Prostate gland (tissue), 2 donors: ENCODE results near the gene KRTAP19-8. TPM values are rescaled to one million over a fixed set of nuclear protein-coding genes. Genes with fewer than 3 reads are reported as not detected.

Source experiments
- DNase-seq: peaks from one replicate; pipeline ENCODE4 v3.0.0-alpha.2; 2019; ENCODE audit warnings: low spot score
- H3K27ac ChIP-seq, 2 donors: fragments of 200-600 bp; sonication (generic); 2 replicates each; pipeline ENCODE4 v1.5.1; 2017 to 2019
- H3K27me3 ChIP-seq: fragments of 200-600 bp; sonication (generic); replicated peaks from 2 replicates; pipeline ENCODE4 v1.5.1; 2019; ENCODE audit not compliant: insufficient read depth
- H3K36me3 ChIP-seq, 2 donors: fragments of 200-600 bp; sonication (generic); 1 replicate in 1 of 2; 2 replicates in 1 of 2; pipeline versions ENCODE4 v1.5.1 to v1.8.1; 2017 to 2019
- H3K4me1 ChIP-seq: fragments of 200-600 bp; sonication (generic); replicated peaks from 2 replicates; pipeline ENCODE4 v1.5.1; 2019
- H3K4me3 ChIP-seq, 2 donors: fragments of 200-600 bp; sonication (generic); 2 replicates each; pipeline ENCODE4 v1.5.1; 2017 to 2019
- H3K9me3 ChIP-seq: fragments of 200-600 bp; sonication (generic); 2 replicates; pipeline ENCODE4 v1.5.1; 2017
- CTCF ChIP-seq, 4 experiments: fragments of 200-600 bp in 2 of 4; fragments of 450-650 bp in 2 of 4; sonication (generic) in 2 of 4; IDR thresholded peaks; 1 replicate in 3 of 4; 2 replicates in 1 of 4; pipeline ENCODE4 v1.5.1; 2016 to 2019; ENCODE audit warnings: antibody characterized with exemption in 4 of 4, mild to moderate bottlenecking in 2 of 4, moderate library complexity in 2 of 4
- POLR2A ChIP-seq: fragments of 450-650 bp; IDR thresholded peaks from one replicate; pipeline ENCODE4 v1.6.1; 2016; ENCODE audit warnings: antibody characterized with exemption, mild to moderate bottlenecking
- POLR2AphosphoS5 ChIP-seq: sonication (generic); formaldehyde crosslinking; IDR thresholded peaks from one replicate; pipeline ENCODE4 v1.6.1; 2017; ENCODE audit warnings: antibody characterized with exemption
- WGBS: methylation state at CpG from one replicate; pipeline ENCODE4 v1.1.5; 2018; 5-methylcytosine and 5-hydroxymethylcytosine counted together
- intact Hi-C: fragments of 100-400 bp; cut with DNase I; formaldehyde crosslinking; loops from one replicate; pipeline ENCODE4 v1.14.2; 2022
- total RNA-seq, 2 donors: library from RNA; depleted of rRNA; stranded (reverse); fragments of >200 nt; gene quantifications; one replicate each; pipeline ENCODE4 v1.1.0, GENCODE V29; 2016

The KRTAP19-8 gene
- total RNA-seq, 2 donors from 2014 or later = not detected

DNA sequence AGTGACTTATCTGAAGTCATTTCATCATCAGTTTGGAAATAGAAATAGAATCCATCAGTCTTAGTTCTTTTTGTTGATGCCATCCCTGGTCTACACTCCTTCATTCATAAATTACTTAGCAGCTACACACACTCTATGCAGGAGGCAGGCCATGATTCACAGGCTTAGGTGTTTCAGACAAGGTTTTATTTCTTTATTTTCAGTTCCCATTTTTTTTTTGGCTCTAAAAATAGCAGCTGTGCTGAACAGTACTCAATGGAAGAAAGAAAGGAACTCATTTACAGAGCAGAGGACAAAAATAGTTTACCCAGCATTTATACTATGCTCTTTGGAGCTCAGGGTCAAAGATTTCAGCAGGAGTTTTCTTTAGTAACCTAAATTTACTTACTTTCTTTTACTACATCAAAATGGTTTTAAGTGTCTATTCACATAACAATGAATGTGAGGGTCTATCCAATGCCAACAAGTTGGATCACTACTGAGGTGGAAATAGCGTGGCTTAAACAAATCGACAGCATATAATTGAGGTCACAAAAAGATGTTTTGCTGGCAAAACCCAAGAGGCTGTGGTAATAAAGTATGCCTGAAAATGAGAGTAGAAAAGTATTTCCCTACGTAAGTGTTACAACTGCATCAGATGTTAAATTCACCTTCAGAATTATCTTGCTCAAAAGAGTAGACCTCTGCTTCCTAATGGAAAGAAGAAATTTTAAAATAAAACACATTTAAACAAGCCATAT, 7.7 kb downstream of the KRTAP19-8 start:
- no peaks in the 10 kb centered on the region for H3K9me3 ChIP-seq
- H3K27me3 ChIP-seq = no peaks in the 10 kb centered on the region
- no peak for DNase-seq
- intact Hi-C loops = no loop called here
- no peak for TF ChIP-seq POLR2AphosphoS5
- TF ChIP-seq CTCF (IDR thresholded peaks at IDR 0.05) = no peak
- TF ChIP-seq POLR2A = no peak
- no peaks in the 10 kb centered on the region for H3K36me3 ChIP-seq
- 67% methylated on average over 3 of the region's 3 CpGs for WGBS
- H3K4me3 ChIP-seq = no peak overlapping the region
- no peaks in the 10 kb centered on the region for H3K4me1 ChIP-seq
- no peak overlapping the region for H3K27ac ChIP-seq

DNA sequence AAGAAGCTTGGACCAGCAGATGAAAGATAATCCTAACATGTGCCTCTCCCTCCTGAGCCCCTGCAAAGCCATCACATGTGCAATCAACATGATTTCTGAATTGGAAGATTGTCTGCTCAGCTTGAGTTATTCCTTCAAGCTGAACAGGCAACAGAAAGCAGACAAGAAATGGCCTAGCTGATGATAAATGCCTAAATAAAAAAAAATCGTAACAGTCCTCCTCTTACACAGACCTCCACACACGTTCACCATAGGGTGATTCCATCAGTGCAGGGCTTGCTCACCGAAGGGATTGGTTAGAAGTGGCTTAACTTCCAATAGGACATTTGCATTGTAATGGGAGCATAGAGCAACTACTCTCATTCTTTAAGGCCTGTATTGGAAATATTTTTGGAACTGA, 14.6 kb downstream of the KRTAP19-8 start:
- intact Hi-C loops = no loop called here
- H3K4me1 ChIP-seq = no peaks in the 10 kb centered on the region
- H3K9me3 ChIP-seq = no peaks in the 10 kb centered on the region
- no peak for TF ChIP-seq POLR2A
- TF ChIP-seq CTCF (IDR thresholded peaks at IDR 0.05) = no peak
- TF ChIP-seq POLR2AphosphoS5 = no peak
- 86% methylated on average over 3 of the region's 3 CpGs for WGBS
- H3K27me3 ChIP-seq = no peaks in the 10 kb centered on the region
- no peaks in the 10 kb centered on the region for H3K36me3 ChIP-seq
- H3K27ac ChIP-seq = no peak overlapping the region
- DNase-seq = no peak
- no peak overlapping the region for H3K4me3 ChIP-seq

- H3K4me1 ChIP-seq = no peaks in the 10 kb centered on the region
- DNase-seq = no peak
- intact Hi-C loops = no loop called here
- no peak overlapping the region for H3K4me3 ChIP-seq
- no peak overlapping the region for H3K27ac ChIP-seq
- no peaks in the 10 kb centered on the region for H3K27me3 ChIP-seq
- H3K36me3 ChIP-seq = no peaks in the 10 kb centered on the region
- 50% methylated on average over 4 of the region's 4 CpGs for WGBS
- TF ChIP-seq POLR2A (no peak), POLR2AphosphoS5 (no peak), CTCF (IDR thresholded peaks at IDR 0.05) (no peak)
- H3K9me3 ChIP-seq = no peaks in the 10 kb centered on the region
These were observed 16.0 kb downstream of the KRTAP19-8 start for GRCh38 chr21:31022306-31022705.

DNA sequence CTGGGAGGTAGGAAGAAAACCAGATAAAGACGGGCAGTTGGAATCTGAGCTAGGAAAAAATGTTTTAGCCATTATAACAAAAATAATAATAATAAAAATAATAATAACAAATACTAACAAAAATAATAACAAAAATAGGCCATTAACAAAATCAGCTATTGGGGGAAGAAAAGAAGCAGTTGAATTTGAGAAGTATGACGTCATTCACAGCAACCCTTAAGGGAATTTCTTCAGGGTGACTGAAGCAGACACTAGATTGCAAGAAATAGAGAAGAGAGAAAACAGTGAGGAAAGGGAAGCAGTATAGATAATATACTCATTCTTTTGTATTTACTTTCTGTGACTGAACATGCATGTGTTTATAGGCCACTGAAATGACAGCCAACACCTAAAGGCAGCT, 20.0 kb downstream of the KRTAP19-8 start:
- no peak for TF ChIP-seq CTCF (IDR thresholded peaks at IDR 0.05)
- no peak for TF ChIP-seq POLR2AphosphoS5
- no peak for TF ChIP-seq POLR2A
- Histone ChIP-seq H3K27me3 (no peaks in the 10 kb centered on the region), H3K9me3 (no peaks in the 10 kb centered on the region), H3K4me3 (no peak overlapping the region), H3K4me1 (no peaks in the 10 kb centered on the region), H3K27ac (no peak overlapping the region), H3K36me3 (no peaks in the 10 kb centered on the region)
- WGBS = 47% methylated on average over 2 of the region's 2 CpGs
- DNase-seq = no peak
- intact Hi-C loops = no loop called here

DNA sequence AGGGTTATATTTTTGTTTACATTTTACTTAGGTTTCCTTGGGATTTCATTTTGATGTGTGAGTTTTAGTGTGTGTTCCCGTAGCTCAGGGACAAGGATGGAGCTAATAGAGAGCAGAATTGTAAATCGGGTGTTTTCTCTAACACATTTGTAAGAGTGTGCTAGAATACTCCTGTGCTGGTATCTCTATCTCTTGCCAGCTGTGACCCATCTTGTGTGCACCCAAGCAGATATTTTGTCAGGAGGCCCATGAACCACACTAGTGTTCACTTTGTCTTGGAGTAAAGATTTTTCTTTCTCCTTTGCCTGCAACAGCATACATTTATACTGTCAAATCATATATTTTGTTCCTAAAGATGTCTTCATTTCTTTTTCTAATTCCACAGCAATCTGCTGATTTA, 23.4 kb downstream of the KRTAP19-8 start:
- intact Hi-C loops = no loop called here
- Histone ChIP-seq H3K27ac (no peak overlapping the region), H3K27me3 (no peaks in the 10 kb centered on the region), H3K4me3 (no peak overlapping the region), H3K9me3 (no peaks in the 10 kb centered on the region), H3K4me1 (no peaks in the 10 kb centered on the region), H3K36me3 (no peaks in the 10 kb centered on the region)
- no peak for DNase-seq
- 61% methylated on average over 2 of the region's 2 CpGs for WGBS
- TF ChIP-seq POLR2AphosphoS5 (no peak), POLR2A (no peak)
